GM18511 (cell line): ENCODE measurements around the gene NTM.

Source experiments
- ATAC-seq: cut with Tn5 transposase; IDR thresholded peaks from one replicate; pipeline ENCODE4 v1.9.1; 2021; ENCODE audit warnings: mild to moderate bottlenecking, moderate library complexity; ENCODE audit not compliant: unreplicated experiment

NTM gene

GRCh38 chr11:131682373-131683015 is 312.1 kb downstream of the NTM start:
- no peak for ATAC-seq

GRCh38 chr11:131683131-131683530 is 312.7 kb downstream of the NTM start:
- no peak for ATAC-seq

- no peak for ATAC-seq
These were observed 313.3 kb downstream of the NTM start for GRCh38 chr11:131683666-131684065.

- no peak for ATAC-seq
These were observed 314.0 kb downstream of the NTM start for GRCh38 chr11:131684111-131685060.

GRCh38 chr11:131685206-131685605 is 314.8 kb downstream of the NTM start:
- no peak for ATAC-seq

- ATAC-seq, result no peak
These were observed 315.5 kb downstream of the NTM start for GRCh38 chr11:131685906-131686305.

DNA sequence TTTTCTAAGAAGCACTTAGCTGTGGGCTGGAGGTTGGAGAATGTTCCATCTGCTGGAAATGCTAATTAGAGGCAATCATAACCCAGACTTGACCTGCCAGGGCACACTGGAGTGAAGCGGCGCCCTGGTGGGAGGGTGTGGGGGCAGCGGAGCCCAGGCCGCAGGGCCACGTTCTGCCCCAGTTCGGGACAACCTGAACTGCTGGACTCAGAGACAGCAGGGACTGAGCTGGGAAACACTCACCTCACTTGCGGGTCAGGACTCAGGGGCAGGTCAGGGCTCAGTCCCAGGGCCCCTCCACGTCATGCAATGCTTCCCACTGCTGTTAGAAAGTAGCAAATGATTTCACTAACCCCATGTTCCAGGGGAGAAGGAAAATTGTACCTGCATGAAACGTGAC is 316.4 kb downstream of the NTM start:
- ATAC-seq, result no peak

DNA sequence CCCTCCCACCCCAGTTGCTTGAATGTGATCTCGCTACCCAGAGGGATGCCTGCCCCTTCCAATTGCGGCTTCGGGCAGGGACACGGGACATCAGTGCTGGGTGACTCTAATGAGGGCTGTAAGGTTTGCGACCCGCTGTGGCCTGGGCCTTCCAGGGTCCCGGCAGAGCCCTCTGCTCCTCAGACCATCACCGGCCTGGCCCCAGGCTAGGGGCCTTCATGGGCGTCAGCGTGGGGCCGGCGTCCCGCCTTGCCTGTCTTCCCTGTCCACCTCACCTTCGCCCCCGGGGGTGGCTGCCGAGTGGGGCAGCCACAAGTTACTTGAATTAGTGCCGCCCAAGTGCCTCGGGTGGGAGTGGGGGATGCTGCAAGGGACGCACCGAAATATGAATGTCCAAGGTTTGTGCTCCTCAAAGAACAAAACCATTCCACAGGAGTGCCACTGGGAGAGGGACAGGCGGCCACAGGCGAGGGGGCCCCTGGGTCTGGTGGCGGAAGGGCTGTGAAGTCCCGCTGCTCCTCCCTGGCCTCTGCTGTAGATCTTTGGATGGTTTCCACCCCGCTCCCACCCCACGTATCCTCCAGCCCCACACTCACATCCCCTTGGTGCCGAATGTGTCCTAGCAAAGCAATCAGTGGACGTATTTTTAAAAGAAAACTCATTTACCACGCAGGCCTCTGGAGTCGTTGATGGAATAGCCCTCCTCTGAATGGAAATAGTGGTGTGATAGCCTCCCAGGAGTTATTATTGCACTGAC is 317.1 kb downstream of the NTM start:
- no peak for ATAC-seq

- ATAC-seq, result peak; percentile 75
These were observed 317.8 kb downstream of the NTM start for GRCh38 chr11:131688048-131688693.

GRCh38 chr11:131689049-131689925 is 318.9 kb downstream of the NTM start:
- ATAC-seq, result no peak

- ATAC-seq, result no peak
These were observed 319.9 kb downstream of the NTM start for GRCh38 chr11:131690362-131690761.

- no peak for ATAC-seq
These were observed 320.4 kb downstream of the NTM start for GRCh38 chr11:131690776-131691175.

DNA sequence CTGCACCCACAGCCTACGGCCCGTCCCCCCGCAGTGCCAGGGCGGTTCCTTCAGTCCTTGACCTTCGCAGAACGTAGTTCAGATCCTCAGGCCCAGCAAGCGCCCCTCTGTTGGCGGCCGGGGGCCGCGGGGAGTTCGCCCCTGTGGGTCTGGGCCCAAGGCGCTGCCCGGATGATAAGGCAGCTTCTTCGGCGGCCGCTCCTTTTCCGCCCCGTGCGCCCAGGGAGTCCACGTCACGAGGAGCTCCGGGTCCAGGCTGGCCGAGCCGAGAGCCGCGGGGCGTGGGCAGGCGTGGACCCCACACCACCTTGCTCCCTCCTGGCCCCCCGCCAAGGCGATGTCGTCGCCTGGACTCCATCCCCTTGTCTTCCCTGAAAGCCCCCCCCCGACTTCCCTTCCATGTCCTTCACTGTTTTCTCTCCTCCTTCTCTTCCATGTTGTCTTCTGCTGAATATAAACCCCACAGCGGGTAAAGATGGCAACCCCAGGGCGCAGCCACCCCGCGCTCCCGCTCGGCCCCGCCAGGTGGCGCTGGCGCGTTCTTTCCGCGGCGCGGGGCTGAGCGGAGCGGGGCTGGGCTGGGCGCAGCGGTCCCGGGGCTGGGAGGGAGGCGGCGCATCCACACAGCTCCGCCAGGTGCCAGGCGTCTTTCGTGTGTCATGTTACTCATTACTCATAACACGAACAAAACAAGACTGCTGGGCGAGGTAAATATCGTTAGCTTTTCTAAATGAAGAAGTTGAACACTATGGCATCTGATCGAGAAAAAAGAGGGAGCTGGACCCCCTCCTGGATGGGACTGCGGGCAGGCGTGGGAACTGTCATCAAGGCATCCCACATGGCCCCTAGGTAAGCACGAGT is 321.0 kb downstream of the NTM start:
- ATAC-seq, result peak; percentile 48

DNA sequence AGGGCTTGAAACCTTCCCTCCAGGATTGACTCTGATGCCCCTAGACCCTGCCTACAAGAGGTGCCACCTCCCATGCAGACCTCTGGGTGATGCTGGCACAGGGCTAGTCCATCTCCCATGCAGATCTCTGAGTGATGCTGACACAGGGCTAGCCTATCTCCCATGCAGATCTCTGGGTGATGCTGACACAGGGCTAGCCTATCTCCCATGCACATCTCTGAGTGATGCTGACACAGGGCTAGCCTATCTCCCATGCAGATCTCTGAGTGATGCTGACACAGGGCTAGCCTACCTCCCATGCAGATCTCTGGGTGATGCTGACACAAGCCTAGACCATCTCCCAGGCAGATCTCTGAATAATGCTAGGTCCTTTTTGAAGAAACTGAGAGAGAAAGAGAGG is 321.7 kb downstream of the NTM start:
- ATAC-seq, result no peak

GRCh38 chr11:131692961-131693360 is 322.5 kb downstream of the NTM start:
- ATAC-seq, result no peak

DNA sequence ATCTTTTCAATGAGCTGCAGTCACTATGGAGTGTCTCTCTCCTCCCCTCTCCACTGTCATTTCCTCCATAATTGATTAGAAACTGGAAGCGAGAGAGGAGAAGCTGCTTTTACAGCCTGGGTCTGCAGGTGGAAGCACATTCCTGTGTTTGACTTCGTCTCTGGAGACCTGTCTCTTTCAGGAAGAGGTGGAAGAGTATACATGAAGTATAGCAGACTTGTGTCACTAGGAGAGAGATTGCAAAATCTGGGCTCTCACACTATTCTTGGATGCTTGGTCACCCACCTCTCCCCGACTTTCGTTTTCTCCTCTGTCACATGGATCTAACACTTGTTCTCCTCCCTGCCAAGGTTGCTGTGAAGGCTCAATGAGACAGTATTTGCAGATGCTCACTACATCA is 323.3 kb downstream of the NTM start:
- no peak for ATAC-seq

DNA sequence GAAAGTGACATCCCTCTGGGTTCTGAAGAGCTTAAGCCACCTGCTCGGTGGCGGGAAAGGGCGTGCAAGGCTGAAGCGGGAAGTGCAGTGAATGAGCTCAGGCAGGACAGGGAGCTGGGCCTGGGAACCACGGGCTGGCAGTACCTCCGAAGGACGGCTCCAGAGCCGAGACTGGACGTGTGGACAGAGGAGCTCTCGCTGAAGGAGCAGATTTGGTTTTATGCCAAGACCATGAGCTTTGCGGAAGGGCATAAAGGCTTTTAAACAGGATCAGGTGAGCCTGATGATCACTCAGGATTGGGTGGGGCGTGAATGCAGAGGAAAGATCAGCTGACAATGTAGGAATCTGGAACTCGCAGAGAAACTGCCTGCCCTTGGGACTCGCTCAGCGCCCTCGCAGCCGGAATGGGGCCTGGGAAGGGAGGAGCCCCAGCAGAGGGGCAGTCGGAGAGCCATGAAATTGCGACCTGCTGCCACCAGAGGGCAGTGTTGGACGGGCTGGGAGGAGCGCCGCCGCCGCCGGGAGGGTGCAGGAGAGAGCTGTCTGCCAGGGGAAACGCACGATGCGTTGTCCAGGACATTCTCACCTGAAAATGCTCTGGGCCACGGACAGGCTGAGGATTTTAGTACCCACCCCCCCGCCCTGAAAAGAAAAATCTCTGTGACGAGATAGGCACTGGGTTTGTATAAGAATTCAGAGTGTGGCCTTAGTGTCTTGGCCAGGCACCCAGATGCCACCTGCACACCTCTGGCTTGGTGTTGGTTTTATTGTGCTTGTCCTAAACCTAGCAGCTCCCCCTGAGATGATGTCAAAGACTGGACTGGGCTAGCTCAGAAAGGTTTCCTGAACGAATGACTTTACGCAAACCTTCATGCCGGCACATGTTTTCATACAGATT is 324.4 kb downstream of the NTM start:
- peak; percentile 96 for ATAC-seq

- ATAC-seq, result no peak
These were observed 325.5 kb downstream of the NTM start for GRCh38 chr11:131695889-131696429.
